ENCODE data around the gene ROGDI. TPM values are rescaled to one million over a fixed set of nuclear protein-coding genes. Genes with fewer than 3 reads are reported as not detected.

Gene ROGDI
- total RNA-seq, 1 donor from 2014 or later = 113 TPM

GRCh38 chr16:4762205-4762604 lies 40.2 kb downstream of the ROGDI start:
- H3K27me3 Mint-ChIP-seq (ENCODE audit: unreplicated experiment) = peaks cover 3% of the 10 kb centered on the region
- no peaks in the 10 kb centered on the region for H3K36me3 Mint-ChIP-seq (ENCODE audit: unreplicated experiment)
- no peak for TF ChIP-seq CTCF (IDR thresholded peaks at IDR 0.05; ENCODE audit: partially characterized antibody, unreplicated experiment)
- DNase-seq = no peak
- peaks cover 3% of the 10 kb centered on the region for H3K4me1 Mint-ChIP-seq (ENCODE audit: low read depth, unreplicated experiment)
- H3K9me3 Mint-ChIP-seq (ENCODE audit: unreplicated experiment) = peaks cover 2% of the 10 kb centered on the region
- H3K4me3 Mint-ChIP-seq (ENCODE audit: unreplicated experiment) = no peak overlapping the region
- H3K27ac Mint-ChIP-seq (ENCODE audit: unreplicated experiment) = no peak overlapping the region

GRCh38 chr16:4760221-4760910 lies 42.1 kb downstream of the ROGDI start:
- Mint-ChIP-seq H3K27ac (ENCODE audit: unreplicated experiment) (peak overlapping the region; percentile 14), H3K27me3 (ENCODE audit: unreplicated experiment) (peaks cover 3% of the 10 kb centered on the region), H3K4me1 (ENCODE audit: low read depth, unreplicated experiment) (no peaks in the 10 kb centered on the region), H3K9me3 (ENCODE audit: unreplicated experiment) (peaks cover 2% of the 10 kb centered on the region), H3K4me3 (ENCODE audit: unreplicated experiment) (no peak overlapping the region), H3K36me3 (ENCODE audit: unreplicated experiment) (peaks cover 5% of the 10 kb centered on the region)
- DNase-seq = no peak
- TF ChIP-seq CTCF (IDR thresholded peaks at IDR 0.05; ENCODE audit: partially characterized antibody, unreplicated experiment) = no peak

GRCh38 chr16:4755687-4756086 lies 46.7 kb downstream of the ROGDI start:
- no peak for DNase-seq
- TF ChIP-seq CTCF (IDR thresholded peaks at IDR 0.05; ENCODE audit: partially characterized antibody, unreplicated experiment) = no peak
- Mint-ChIP-seq H3K4me3 (ENCODE audit: unreplicated experiment) (no peak overlapping the region), H3K36me3 (ENCODE audit: unreplicated experiment) (peaks cover 6% of the 10 kb centered on the region), H3K4me1 (ENCODE audit: low read depth, unreplicated experiment) (no peaks in the 10 kb centered on the region), H3K27ac (ENCODE audit: unreplicated experiment) (no peak overlapping the region), H3K9me3 (ENCODE audit: unreplicated experiment) (peaks cover 2% of the 10 kb centered on the region), H3K27me3 (ENCODE audit: unreplicated experiment) (peaks cover 3% of the 10 kb centered on the region)

- Mint-ChIP-seq H3K9me3 (ENCODE audit: unreplicated experiment) (peaks cover 2% of the 10 kb centered on the region), H3K27me3 (ENCODE audit: unreplicated experiment) (peaks cover 3% of the 10 kb centered on the region), H3K27ac (ENCODE audit: unreplicated experiment) (no peak overlapping the region), H3K36me3 (ENCODE audit: unreplicated experiment) (peaks cover 6% of the 10 kb centered on the region), H3K4me3 (ENCODE audit: unreplicated experiment) (no peak overlapping the region), H3K4me1 (ENCODE audit: low read depth, unreplicated experiment) (no peaks in the 10 kb centered on the region)
- TF ChIP-seq CTCF (IDR thresholded peaks at IDR 0.05; ENCODE audit: partially characterized antibody, unreplicated experiment) = no peak
- DNase-seq = no peak
Measured at GRCh38 chr16:4754865-4755264, 47.6 kb downstream of the ROGDI start.

GRCh38 chr16:4753227-4753626 lies 49.2 kb downstream of the ROGDI start:
- TF ChIP-seq CTCF (IDR thresholded peaks at IDR 0.05; ENCODE audit: partially characterized antibody, unreplicated experiment) = no peak
- Mint-ChIP-seq H3K27me3 (ENCODE audit: unreplicated experiment) (peaks cover 2% of the 10 kb centered on the region), H3K9me3 (ENCODE audit: unreplicated experiment) (peaks cover 1% of the 10 kb centered on the region), H3K4me3 (ENCODE audit: unreplicated experiment) (no peak overlapping the region), H3K27ac (ENCODE audit: unreplicated experiment) (no peak overlapping the region), H3K4me1 (ENCODE audit: low read depth, unreplicated experiment) (peaks cover 5% of the 10 kb centered on the region), H3K36me3 (ENCODE audit: unreplicated experiment) (peaks cover 6% of the 10 kb centered on the region)
- no peak for DNase-seq
